GM18909 (cell line): Measurements from ENCODE around the gene CNPY3.
"Not testable (repeated sequence)": the region's sequence is repeated elsewhere in the genome, so short reads cannot be mapped to it uniquely, and the experiment has no call there.

Source experiments
- ATAC-seq: cut with Tn5 transposase; IDR thresholded peaks from one replicate; pipeline ENCODE4 v1.9.1; 2021; ENCODE audit warnings: mild to moderate bottlenecking; ENCODE audit not compliant: unreplicated experiment, poor library complexity

Gene CNPY3

GRCh38 chr6:42954405-42954804, 25.1 kb downstream of the CNPY3 start:
- not testable (repeated sequence) for ATAC-seq

- no peak for ATAC-seq
These were observed 28.8 kb downstream of the CNPY3 start for GRCh38 chr6:42958125-42958524.

GRCh38 chr6:42959917-42960242, 30.6 kb downstream of the CNPY3 start:
- no peak for ATAC-seq

GRCh38 chr6:42960243-42961019, 31.2 kb downstream of the CNPY3 start, which contains the start of gene GNMT:
Gene GNMT, plus strand, starts transcription at chr6:42960754. Its CDS starts 14 bp downstream, at chr6:42960768.
- no peak for ATAC-seq

- ATAC-seq, result no peak
These were observed 31.8 kb downstream of the CNPY3 start for GRCh38 chr6:42961020-42961470.

- no peak for ATAC-seq
These were observed 32.8 kb downstream of the CNPY3 start for GRCh38 chr6:42962096-42962495.

GRCh38 chr6:42962502-42963178, 33.4 kb downstream of the CNPY3 start:
- ATAC-seq, result no peak

- ATAC-seq, result no peak
These were observed 34.0 kb downstream of the CNPY3 start for GRCh38 chr6:42963179-42963854.

- no peak for ATAC-seq
These were observed 34.8 kb downstream of the CNPY3 start for GRCh38 chr6:42963855-42964605.

- no peak for ATAC-seq
These were observed 37.3 kb downstream of the CNPY3 start for GRCh38 chr6:42966571-42966970.

- no peak for ATAC-seq
These were observed 37.9 kb downstream of the CNPY3 start for GRCh38 chr6:42967228-42967627.

GRCh38 chr6:42968126-42968701, 38.9 kb downstream of the CNPY3 start:
- no peak for ATAC-seq

GRCh38 chr6:42968783-42969182, 39.5 kb downstream of the CNPY3 start:
- no peak for ATAC-seq

GRCh38 chr6:42969431-42969830, 40.2 kb downstream of the CNPY3 start:
- no peak for ATAC-seq

GRCh38 chr6:42969934-42970333, 40.7 kb downstream of the CNPY3 start:
- no peak for ATAC-seq

- ATAC-seq, result no peak
These were observed 41.8 kb downstream of the CNPY3 start for GRCh38 chr6:42970871-42971612.

- no peak for ATAC-seq
These were observed 42.6 kb downstream of the CNPY3 start for GRCh38 chr6:42971746-42972327.

GRCh38 chr6:42973926-42974325, 44.6 kb downstream of the CNPY3 start:
- no peak for ATAC-seq

- ATAC-seq, result no peak
These were observed 45.7 kb downstream of the CNPY3 start for GRCh38 chr6:42974919-42975505.
